Fibroblast of lung (primary cell): Measurements from ENCODE around the gene IKZF2. TPM values are rescaled to one million over a fixed set of nuclear protein-coding genes. Genes with fewer than 3 reads are reported as not detected.

Experiments
- DNase-seq, 2 donors: peaks; one replicate each; pipeline versions ENCODE4 v3.0.0 to v3.0.0-alpha.2; 2010; ENCODE audit warnings: low read depth in 2 of 2
- H2AFZ ChIP-seq: 2 replicates; pipeline ENCODE4 v1.5.1; 2012; ENCODE audit warnings: low read length, control low read depth, inconsistent platforms
- H3K27ac ChIP-seq: 2 replicates; pipeline ENCODE4 v1.5.1; 2011; ENCODE audit warnings: low read length, control low read depth; ENCODE audit not compliant: insufficient read depth
- H3K27me3 ChIP-seq: 2 replicates; pipeline ENCODE4 v1.5.1; 2011; ENCODE audit warnings: mild to moderate bottlenecking, low read length; ENCODE audit not compliant: control insufficient read depth, insufficient read depth
- H3K36me3 ChIP-seq: 2 replicates; pipeline ENCODE4 v1.5.1; 2011; ENCODE audit warnings: low read length; ENCODE audit not compliant: control insufficient read depth, insufficient read depth
- H3K4me1 ChIP-seq: 2 replicates; pipeline ENCODE4 v1.5.1; 2011; ENCODE audit warnings: low read length; ENCODE audit not compliant: control insufficient read depth, insufficient read depth; ENCODE audit errors: extremely low read depth
- H3K4me2 ChIP-seq: 2 replicates; pipeline ENCODE4 v1.5.1; 2011; ENCODE audit warnings: low read length, control low read depth; ENCODE audit not compliant: insufficient read depth; ENCODE audit errors: extremely low read depth
- H3K4me3 ChIP-seq, 4 experiments: fragments of 200-600 bp in 1 of 4; sonication (generic) in 1 of 4; replicated peaks in 1 of 4; 2 replicates each; pipeline ENCODE4 v1.5.1; 2011 to 2016; ENCODE audit warnings: low read length in 4 of 4, low read depth in 3 of 4, mild to moderate bottlenecking in 3 of 4, control low read depth in 2 of 4, inconsistent platforms in 1 of 4, mixed read lengths in 1 of 4; ENCODE audit not compliant: insufficient read depth in 1 of 4; ENCODE audit errors: control extremely low read depth in 1 of 4
- H3K79me2 ChIP-seq: 2 replicates; pipeline ENCODE4 v1.5.1; 2012; ENCODE audit warnings: mild to moderate bottlenecking, low read length, inconsistent platforms; ENCODE audit not compliant: control insufficient read depth, insufficient read depth
- H3K9ac ChIP-seq: 2 replicates; pipeline ENCODE4 v1.5.1; 2011; ENCODE audit warnings: mild to moderate bottlenecking, low read length, control low read depth; ENCODE audit not compliant: insufficient read depth
- H3K9me3 ChIP-seq: 2 replicates; pipeline ENCODE4 v1.5.1; 2012; ENCODE audit warnings: low read depth, low read length; ENCODE audit not compliant: control insufficient read depth, insufficient read depth
- H4K20me1 ChIP-seq: 2 replicates; pipeline ENCODE4 v1.5.1; 2011; ENCODE audit warnings: low read length; ENCODE audit not compliant: control insufficient read depth, insufficient read depth; ENCODE audit errors: extremely low read depth
- EZH2 ChIP-seq: IDR thresholded peaks from 2 replicates; pipeline ENCODE4 v1.5.1; 2012; ENCODE audit warnings: low read length, control low read depth, mild to moderate bottlenecking; ENCODE audit errors: missing control alignments
- polyA plus RNA-seq, 2 donors: library from polyadenylated mRNA; depleted of rRNA in 1 of 2; stranded (reverse) in 1 of 2; unstranded in 1 of 2; fragments of >200 nt; gene quantifications; 2 replicates each; pipeline ENCODE4 v1.2.1, GENCODE V29; 2011 to 2012; ENCODE audit warnings: missing spikeins in 1 of 2
- total RNA-seq: library from RNA; depleted of rRNA; stranded (reverse); fragments of >200 nt; gene quantifications from 2 replicates; pipeline ENCODE4 v1.2.1, GENCODE V29; 2014
- TF ChIP-seq, protein P1 (sequence below), 2 donors: IDR thresholded peaks in 1 of 2; conservative IDR thresholded peaks in 1 of 2; 1 replicate in 1 of 2; 2 replicates in 1 of 2; pipeline ENCODE4 v1.5.1; 2011 to 2012; ENCODE audit warnings: low read length in 2 of 2, control low read depth in 1 of 2, inconsistent platforms in 1 of 2, low read depth in 1 of 2, mild to moderate bottlenecking in 1 of 2

The IKZF2 gene
- total and polyA plus RNA-seq, 2 donors (not counting 1 experiment from before 2014, with no cell fraction given) = 4.9 to 17.2 TPM

DNA sequence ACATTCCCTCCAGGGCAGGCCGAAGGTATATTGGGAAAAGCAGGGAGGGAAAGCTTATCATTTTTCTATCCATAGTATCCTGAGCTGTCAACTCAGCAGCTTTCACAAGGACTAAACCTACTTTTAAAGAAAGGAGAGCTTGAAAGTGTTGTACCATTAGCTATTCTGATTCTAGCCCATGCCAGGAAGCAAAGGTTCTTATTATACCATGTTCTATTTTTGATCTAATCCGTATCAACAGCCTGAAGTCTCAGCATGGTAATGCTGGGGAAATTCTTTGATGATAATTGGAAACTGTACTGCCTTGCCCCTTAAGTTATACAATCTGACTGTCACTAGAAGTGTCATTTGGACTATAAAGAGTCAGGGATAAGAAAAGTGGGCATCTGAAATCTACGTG, 193.3 kb downstream of the IKZF2 start:
- Histone ChIP-seq H3K27ac (no peak overlapping the region), H3K4me2 (no peak overlapping the region), H3K9me3 (no peaks in the 10 kb centered on the region), H3K36me3 (no peaks in the 10 kb centered on the region), H4K20me1 (no peaks in the 10 kb centered on the region), H3K9ac (no peak overlapping the region), H2AFZ (no peak overlapping the region), H3K4me1 (no peaks in the 10 kb centered on the region), H3K79me2 (no peaks in the 10 kb centered on the region), H3K27me3 (no peaks in the 10 kb centered on the region), H3K4me3 (no peak overlapping the region)
- no peak for TF ChIP-seq EZH2
- DNase-seq = no peak

DNA sequence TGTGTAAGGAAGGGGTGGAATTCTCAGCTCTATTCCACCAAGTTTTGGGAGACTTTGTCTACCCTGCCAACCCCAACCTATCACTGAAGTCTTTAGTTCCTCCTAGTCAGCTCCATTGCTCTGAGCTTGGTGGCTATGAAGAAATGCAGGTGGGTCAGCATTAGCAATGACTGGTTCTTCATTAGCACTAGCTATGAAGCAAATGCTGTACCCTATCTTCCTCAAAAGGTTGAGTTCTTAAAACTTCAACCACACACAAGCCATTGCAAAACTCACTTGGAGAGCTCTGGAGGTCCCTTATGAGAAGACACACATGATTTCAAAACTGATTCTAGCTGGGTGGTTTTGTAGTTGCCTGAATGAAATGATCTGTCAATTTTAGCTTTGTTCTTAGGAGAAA, 193.8 kb downstream of the IKZF2 start:
- no peaks in the 10 kb centered on the region for H4K20me1 ChIP-seq
- no peaks in the 10 kb centered on the region for H3K9me3 ChIP-seq
- no peaks in the 10 kb centered on the region for H3K79me2 ChIP-seq
- TF ChIP-seq, protein P1, sequence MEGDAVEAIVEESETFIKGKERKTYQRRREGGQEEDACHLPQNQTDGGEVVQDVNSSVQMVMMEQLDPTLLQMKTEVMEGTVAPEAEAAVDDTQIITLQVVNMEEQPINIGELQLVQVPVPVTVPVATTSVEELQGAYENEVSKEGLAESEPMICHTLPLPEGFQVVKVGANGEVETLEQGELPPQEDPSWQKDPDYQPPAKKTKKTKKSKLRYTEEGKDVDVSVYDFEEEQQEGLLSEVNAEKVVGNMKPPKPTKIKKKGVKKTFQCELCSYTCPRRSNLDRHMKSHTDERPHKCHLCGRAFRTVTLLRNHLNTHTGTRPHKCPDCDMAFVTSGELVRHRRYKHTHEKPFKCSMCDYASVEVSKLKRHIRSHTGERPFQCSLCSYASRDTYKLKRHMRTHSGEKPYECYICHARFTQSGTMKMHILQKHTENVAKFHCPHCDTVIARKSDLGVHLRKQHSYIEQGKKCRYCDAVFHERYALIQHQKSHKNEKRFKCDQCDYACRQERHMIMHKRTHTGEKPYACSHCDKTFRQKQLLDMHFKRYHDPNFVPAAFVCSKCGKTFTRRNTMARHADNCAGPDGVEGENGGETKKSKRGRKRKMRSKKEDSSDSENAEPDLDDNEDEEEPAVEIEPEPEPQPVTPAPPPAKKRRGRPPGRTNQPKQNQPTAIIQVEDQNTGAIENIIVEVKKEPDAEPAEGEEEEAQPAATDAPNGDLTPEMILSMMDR (conservative IDR thresholded peaks at IDR 0.05 in 1 of 2, IDR thresholded peaks at IDR 0.05 in 1 of 2; ENCODE audit: low read depth in 1 of 2, low read length in 2 of 2) = no peak
- no peak for TF ChIP-seq EZH2
- H3K4me1 ChIP-seq = no peaks in the 10 kb centered on the region
- H3K27me3 ChIP-seq = no peaks in the 10 kb centered on the region
- no peak overlapping the region for H3K4me3 ChIP-seq
- DNase-seq = no peak
- H3K9ac ChIP-seq = no peak overlapping the region
- no peak overlapping the region for H3K27ac ChIP-seq
- no peaks in the 10 kb centered on the region for H3K36me3 ChIP-seq
- H3K4me2 ChIP-seq = no peak overlapping the region
- H2AFZ ChIP-seq = no peak overlapping the region

DNA sequence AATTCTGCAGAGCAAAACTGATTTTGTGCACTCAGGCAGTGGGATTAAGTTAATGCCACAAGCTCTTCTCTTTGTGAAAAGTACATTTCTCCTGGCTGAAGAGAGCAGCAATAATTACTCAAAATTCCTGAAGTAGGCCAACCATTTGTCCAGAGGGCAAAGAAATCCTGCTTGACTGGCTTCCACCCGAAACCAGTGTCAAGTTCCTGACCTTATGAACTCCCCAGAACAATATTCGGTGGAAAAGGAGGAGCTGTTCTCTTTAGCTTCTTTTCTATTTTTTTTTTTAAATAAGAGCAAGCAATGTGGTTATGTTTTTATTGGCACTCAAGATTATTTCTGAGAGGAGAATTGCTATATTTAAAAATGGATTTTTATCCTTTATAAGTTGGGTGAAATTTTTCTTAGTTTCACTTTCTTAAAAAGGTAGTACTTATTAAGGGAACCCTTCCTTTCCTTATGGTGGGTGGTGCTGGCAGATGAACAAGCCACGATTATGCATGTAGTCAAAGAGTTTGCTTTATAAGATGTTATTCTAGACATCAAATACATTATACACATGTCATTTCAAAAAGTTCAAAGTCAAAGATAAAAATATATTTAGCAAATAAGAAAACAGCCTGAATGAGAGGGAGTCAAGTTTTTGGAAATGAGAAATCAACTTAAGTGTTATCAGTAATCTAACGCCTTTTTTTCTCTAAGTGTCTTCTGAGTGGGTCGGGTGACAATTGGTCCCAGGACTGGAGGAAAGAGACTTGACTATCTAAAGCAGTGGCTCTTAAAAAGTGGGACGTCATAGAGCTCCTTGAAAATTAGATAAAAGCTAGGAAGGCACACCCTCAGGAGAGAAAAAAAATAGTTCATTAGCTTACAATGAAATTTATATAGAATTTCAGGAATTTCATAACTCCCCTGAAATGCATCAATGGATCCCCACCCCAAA, 194.5 kb downstream of the IKZF2 start:
- no peak overlapping the region for H3K27ac ChIP-seq
- H3K27me3 ChIP-seq = no peaks in the 10 kb centered on the region
- no peaks in the 10 kb centered on the region for H4K20me1 ChIP-seq
- H3K9me3 ChIP-seq = no peaks in the 10 kb centered on the region
- H3K4me1 ChIP-seq = no peaks in the 10 kb centered on the region
- H2AFZ ChIP-seq = peak overlapping the region; percentile 26
- peak overlapping the region in 1 of 4 experiments; percentile 28 for H3K4me3 ChIP-seq
- no peak overlapping the region for H3K9ac ChIP-seq
- DNase-seq = peak in 1 of 2 donors; percentile 15
- TF ChIP-seq, protein P1 (conservative IDR thresholded peaks at IDR 0.05 in 1 of 2, IDR thresholded peaks at IDR 0.05 in 1 of 2; ENCODE audit: low read depth in 1 of 2, low read length in 2 of 2) = no peak
- no peak for TF ChIP-seq EZH2
- no peak overlapping the region for H3K4me2 ChIP-seq
- no peaks in the 10 kb centered on the region for H3K79me2 ChIP-seq
- no peaks in the 10 kb centered on the region for H3K36me3 ChIP-seq
